IMR-90 (cell line): Measurements from ENCODE around the gene MOB1B. TPM values are rescaled to one million over a fixed set of nuclear protein-coding genes. Genes with fewer than 3 reads are reported as not detected.

Experiments used
- ATAC-seq: fragments of 200-7000 bp; cut with Tn5 transposase; 2 replicates; pipeline ENCODE4 v1.9.1; 2020; ENCODE audit warnings: low read depth, mild to moderate bottlenecking, moderate library complexity
- BruUV-seq: library from RNA; stranded (reverse); fragments of 400-500 nt; replicated peaks from 2 replicates; lab custom pipeline; 2021; lab: Mats Ljungman, UMichigan
- CTCF ChIA-PET: fragments of 300-600 bp; formaldehyde crosslinking; extraction: SDS; loops from one replicate; lab custom pipeline; 2021; ENCODE audit warnings: antibody characterized with exemption; lab: Yijun Ruan, JAX
- POLR2A ChIA-PET: fragments of 300-600 bp; sonication (Branson Sonifier 250); formaldehyde crosslinking; loops from one replicate; lab custom pipeline; 2022; ENCODE audit warnings: antibody characterized with exemption; ENCODE audit not compliant: unreplicated experiment; lab: Charles Lee
- DNase-seq: peaks from one replicate; pipeline ENCODE4 v3.0.0; 2013
- H2AFZ ChIP-seq: replicated peaks from 2 replicates; pipeline ENCODE3; 2013; ENCODE audit warnings: low read length, mild to moderate bottlenecking; ENCODE audit not compliant: poor library complexity
- H2AK5ac ChIP-seq: 2 replicates; pipeline ENCODE4 v1.6.1; 2013; ENCODE audit warnings: low read depth, low read length, inconsistent platforms
- H2AK9ac ChIP-seq: replicated peaks from 2 replicates; pipeline ENCODE3; 2013; ENCODE audit warnings: mild to moderate bottlenecking, low read depth, low read length, moderate library complexity; ENCODE audit not compliant: poor library complexity
- H2BK120ac ChIP-seq: 2 replicates; pipeline ENCODE4 v1.6.1; 2013; ENCODE audit warnings: low read depth, low read length, inconsistent platforms
- H2BK15ac ChIP-seq: 3 replicates; pipeline ENCODE4 v1.6.1; 2013; ENCODE audit warnings: low read depth, low read length, inconsistent platforms
- H2BK20ac ChIP-seq: 2 replicates; pipeline ENCODE4 v1.6.1; 2013; ENCODE audit warnings: low read depth, mild to moderate bottlenecking, inconsistent platforms, low read length, moderate library complexity
- H2BK5ac ChIP-seq: 2 replicates; pipeline ENCODE4 v1.6.1; 2013; ENCODE audit warnings: mild to moderate bottlenecking, low read depth, low read length, inconsistent platforms; ENCODE audit not compliant: poor library complexity, severe bottlenecking
- H3K14ac ChIP-seq: replicated peaks from 2 replicates; pipeline ENCODE4 v1.6.1; 2013; ENCODE audit warnings: low read depth, low read length, inconsistent platforms
- H3K18ac ChIP-seq: 2 replicates; pipeline ENCODE4 v1.6.1; 2013; ENCODE audit warnings: low read depth, low read length, control low read depth
- H3K23ac ChIP-seq: 2 replicates; pipeline ENCODE4 v1.6.1; 2013; ENCODE audit warnings: low read depth, low read length, inconsistent platforms
- H3K27ac ChIP-seq: 2 replicates; pipeline ENCODE4 v1.5.1; 2013; ENCODE audit warnings: mild to moderate bottlenecking, control low read depth, low read length; ENCODE audit not compliant: insufficient read depth
- H3K27me3 ChIP-seq: 2 replicates; pipeline ENCODE4 v1.6.1; 2013; ENCODE audit warnings: low read length; ENCODE audit not compliant: control insufficient read depth, insufficient read depth
- H3K36me3 ChIP-seq: 2 replicates; pipeline ENCODE4 v1.6.1; 2013; ENCODE audit warnings: low read length, mixed read lengths; ENCODE audit not compliant: control insufficient read depth, insufficient read depth
- H3K4ac ChIP-seq: 2 replicates; pipeline ENCODE4 v1.6.1; 2013; ENCODE audit warnings: low read depth, low read length, inconsistent platforms
- H3K4me1 ChIP-seq: 2 replicates; pipeline ENCODE4 v1.6.1; 2013; ENCODE audit warnings: low read length, mixed read lengths; ENCODE audit not compliant: control insufficient read depth, insufficient read depth
- H3K4me2 ChIP-seq: 2 replicates; pipeline ENCODE4 v1.6.1; 2013; ENCODE audit warnings: low read depth, mild to moderate bottlenecking, control low read depth, low read length, moderate library complexity
- H3K4me3 ChIP-seq: 2 replicates; pipeline ENCODE4 v1.5.1; 2013; ENCODE audit warnings: low read depth, mild to moderate bottlenecking, control low read depth, low read length, moderate library complexity; ENCODE audit not compliant: insufficient read depth
- H3K56ac ChIP-seq: 2 replicates; pipeline ENCODE4 v1.6.1; 2013; ENCODE audit warnings: low read length, inconsistent platforms; ENCODE audit not compliant: insufficient read depth; ENCODE audit errors: extremely low read depth
- H3K79me1 ChIP-seq, 2 experiments: 2 replicates each; pipeline ENCODE4 v1.6.1; 2013; ENCODE audit warnings: low read length in 2 of 2, inconsistent platforms in 1 of 2, low read depth in 1 of 2
- H3K9ac ChIP-seq: 2 replicates; pipeline ENCODE4 v1.6.1; 2013; ENCODE audit warnings: low read depth, low read length, control low read depth
- H3K9me1 ChIP-seq: 2 replicates; pipeline ENCODE4 v1.6.1; 2013; ENCODE audit warnings: low read length, inconsistent platforms; ENCODE audit not compliant: insufficient read depth
- H3K9me3 ChIP-seq: 2 replicates; pipeline ENCODE4 v1.6.1; 2013; ENCODE audit warnings: low read length; ENCODE audit not compliant: control insufficient read depth, insufficient read depth
- H4K20me1 ChIP-seq: 2 replicates; pipeline ENCODE4 v1.6.1; 2013; ENCODE audit warnings: low read length, inconsistent platforms; ENCODE audit not compliant: insufficient read depth
- H4K5ac ChIP-seq: 2 replicates; pipeline ENCODE4 v1.6.1; 2013; ENCODE audit warnings: mild to moderate bottlenecking, low read depth, low read length, control low read depth
- H4K8ac ChIP-seq, 2 experiments: 2 replicates each; pipeline ENCODE4 v1.6.1; 2013; ENCODE audit warnings: low read depth in 2 of 2, low read length in 2 of 2, control low read depth in 1 of 2, inconsistent platforms in 1 of 2
- H4K91ac ChIP-seq: 2 replicates; pipeline ENCODE4 v1.6.1; 2013; ENCODE audit warnings: low read depth, low read length, inconsistent platforms; ENCODE audit not compliant: insufficient read depth
- BHLHE40 ChIP-seq: fragments of 150-350 bp; IDR thresholded peaks from 2 replicates; pipeline ENCODE4 v1.6.1; 2016; ENCODE audit warnings: mild to moderate bottlenecking, low read depth, low read length
- CEBPB ChIP-seq: IDR thresholded peaks from 2 replicates; pipeline ENCODE4 v1.6.1; 2012; ENCODE audit warnings: low read depth, low read length, improper control_type of control experiment
- CHD1 ChIP-seq: IDR thresholded peaks from 2 replicates; pipeline ENCODE4 v1.6.1; 2012; ENCODE audit warnings: low read depth, low read length, improper control_type of control experiment
- FOS ChIP-seq: fragments of 150-350 bp; IDR thresholded peaks from 2 replicates; pipeline ENCODE4 v1.6.1; 2016; ENCODE audit warnings: low read depth, low read length
- MAFK ChIP-seq: IDR thresholded peaks from 2 replicates; pipeline ENCODE4 v1.6.1; 2012; ENCODE audit warnings: low read depth, low read length, improper control_type of control experiment
- MAZ ChIP-seq: IDR thresholded peaks from 2 replicates; pipeline ENCODE4 v1.6.1; 2012; ENCODE audit warnings: low read depth, mild to moderate bottlenecking, low read length, improper control_type of control experiment, moderate library complexity, borderline replicate concordance
- MXI1 ChIP-seq: IDR thresholded peaks from 2 replicates; pipeline ENCODE4 v1.6.1; 2012; ENCODE audit warnings: low read depth, mild to moderate bottlenecking, low read length, moderate library complexity, borderline replicate concordance
- NFE2L2 ChIP-seq: fragments of 150-350 bp; IDR thresholded peaks from 2 replicates; pipeline ENCODE4 v1.6.1; 2016; ENCODE audit warnings: low read depth, mild to moderate bottlenecking, low read length
- POLR2A ChIP-seq: IDR thresholded peaks from 2 replicates; pipeline ENCODE4 v1.6.1; 2012; ENCODE audit warnings: mild to moderate bottlenecking, low read depth, low read length
- RAD21 ChIP-seq: IDR thresholded peaks from 2 replicates; pipeline ENCODE4 v1.6.1; 2012; ENCODE audit warnings: low read length, improper control_type of control experiment
- RCOR1 ChIP-seq: IDR thresholded peaks from 2 replicates; pipeline ENCODE4 v1.6.1; 2012; ENCODE audit warnings: mild to moderate bottlenecking, low read length, improper control_type of control experiment; ENCODE audit not compliant: insufficient replicate concordance
- RFX5 ChIP-seq: IDR thresholded peaks from 2 replicates; pipeline ENCODE4 v1.8.0; 2012; ENCODE audit warnings: low read depth, mild to moderate bottlenecking, low read length, moderate library complexity
- SMC3 ChIP-seq: fragments of 150-350 bp; IDR thresholded peaks from 2 replicates; pipeline ENCODE4 v1.6.1; 2016; ENCODE audit warnings: low read depth, mild to moderate bottlenecking, antibody characterized with exemption, low read length, moderate library complexity
- WGBS, 2 experiments: methylation state at CpG; one replicate each; pipeline versions ENCODE4 v1.1.5 to v1.1.7; 2013; ENCODE audit warnings: missing lambda C conversion rate in 2 of 2; ENCODE audit not compliant: insufficient read length in 1 of 2; ENCODE audit errors: extremely low coverage in 2 of 2; 5-methylcytosine and 5-hydroxymethylcytosine counted together
- dilution Hi-C: fragments of 300-500 bp; cut with HindIII; formaldehyde crosslinking; loops from one replicate; pipeline ENCODE4 v1.14.3; 2018; ENCODE audit warnings: low sequenced_read_pairs; ENCODE audit not compliant: unreplicated experiment
- in situ Hi-C: fragments of 300-500 bp; cut with MboI; formaldehyde crosslinking; loops from 3 replicates; pipeline ENCODE4 v1.14.3; 2019; ENCODE audit warnings: low sequenced_read_pairs, inconsistent platforms, mixed read lengths
- intact Hi-C: fragments of 100-400 bp; cut with micrococcal nuclease; formaldehyde crosslinking; loops from 2 replicates; pipeline ENCODE4 v1.10.0; 2022
- polyA plus RNA-seq, 3 experiments: library from polyadenylated mRNA; depleted of rRNA; stranded (reverse); fragments of >200 nt; gene quantifications; 2 replicates each; pipeline ENCODE4 v1.2.3, GENCODE V29; 2012; ENCODE audit warnings: low replicate concordance in 1 of 3
- total RNA-seq: library from RNA; depleted of rRNA; stranded (reverse); fragments of >200 nt; gene quantifications from 2 replicates; pipeline ENCODE4 v1.2.3, GENCODE V29; 2012
- TF ChIP-seq, protein P1 (sequence below): fragments of 150-350 bp; IDR thresholded peaks from 2 replicates; pipeline ENCODE4 v1.6.1; 2016; ENCODE audit warnings: low read depth, mild to moderate bottlenecking, low read length, moderate library complexity, borderline replicate concordance
- TF ChIP-seq, protein P2 (sequence below): fragments of 150-350 bp; IDR thresholded peaks from 2 replicates; pipeline ENCODE4 v1.6.1; 2017; ENCODE audit warnings: mild to moderate bottlenecking, antibody characterized with exemption, low read length, low read depth
- TF ChIP-seq, protein P3 (sequence below): conservative IDR thresholded peaks from 2 replicates; pipeline ENCODE4 v1.5.1; 2012; ENCODE audit warnings: mild to moderate bottlenecking, low read depth, low read length, improper control_type of control experiment

Gene MOB1B
- total and polyA plus RNA-seq, 2 of the 4 experiments (the other 2 are of a cell fraction), result 5.7 to 6.8 TPM

DNA sequence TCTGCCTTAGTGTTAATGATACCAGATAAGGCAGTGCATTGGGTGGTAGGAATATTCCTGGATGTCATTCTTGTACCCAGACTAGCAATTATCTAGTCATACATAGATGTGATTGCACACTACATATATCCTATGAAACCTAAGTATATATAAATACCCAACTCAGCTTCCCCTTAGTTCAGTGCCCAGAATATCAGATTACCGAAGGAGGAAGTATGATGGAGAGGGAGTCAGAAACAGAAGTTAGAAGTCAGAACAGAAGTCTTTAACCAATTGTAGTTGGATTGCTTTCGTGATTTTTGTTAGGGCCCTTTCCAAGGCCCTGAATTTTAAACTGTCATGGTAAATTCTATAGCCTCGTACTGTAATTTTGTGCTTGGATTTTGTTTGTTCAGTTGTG is 42.9 kb downstream of the MOB1B start:
- ChIA-PET CTCF (interaction anchor here (0.6 kb wide), 2 partner anchors 65 to 299 kb away, joined by 3 read pairs; no protein-coding TSS in a partner anchor), POLR2A (no interaction called here)
- no CpG with 5 or more reads among the region's 3 CpGs for WGBS, 2 experiments
- dilution Hi-C loops, result no loop called here
- in situ Hi-C loops, result no loop called here
- no peak overlapping the region for H4K8ac ChIP-seq
- H3K9me3 ChIP-seq, result no peaks in the 10 kb centered on the region
- peaks cover 6% of the 10 kb centered on the region; the same call in 1 of the 2 replicates for H3K4me1 ChIP-seq
- peaks cover 33 to 55% of the 10 kb centered on the region in 2 experiments for H3K79me1 ChIP-seq
- peak overlapping the region; percentile 33; the same call in 1 of the 2 replicates for H3K4me2 ChIP-seq
- peak; percentile 36 for DNase-seq
- TF ChIP-seq CHD1, result no peak
- no peak for TF ChIP-seq MAFK
- TF ChIP-seq RCOR1, result no peak
- TF ChIP-seq, protein P1, sequence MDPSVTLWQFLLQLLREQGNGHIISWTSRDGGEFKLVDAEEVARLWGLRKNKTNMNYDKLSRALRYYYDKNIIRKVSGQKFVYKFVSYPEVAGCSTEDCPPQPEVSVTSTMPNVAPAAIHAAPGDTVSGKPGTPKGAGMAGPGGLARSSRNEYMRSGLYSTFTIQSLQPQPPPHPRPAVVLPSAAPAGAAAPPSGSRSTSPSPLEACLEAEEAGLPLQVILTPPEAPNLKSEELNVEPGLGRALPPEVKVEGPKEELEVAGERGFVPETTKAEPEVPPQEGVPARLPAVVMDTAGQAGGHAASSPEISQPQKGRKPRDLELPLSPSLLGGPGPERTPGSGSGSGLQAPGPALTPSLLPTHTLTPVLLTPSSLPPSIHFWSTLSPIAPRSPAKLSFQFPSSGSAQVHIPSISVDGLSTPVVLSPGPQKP, result no peak
- TF ChIP-seq POLR2A, result no peak
- TF ChIP-seq, protein P2, sequence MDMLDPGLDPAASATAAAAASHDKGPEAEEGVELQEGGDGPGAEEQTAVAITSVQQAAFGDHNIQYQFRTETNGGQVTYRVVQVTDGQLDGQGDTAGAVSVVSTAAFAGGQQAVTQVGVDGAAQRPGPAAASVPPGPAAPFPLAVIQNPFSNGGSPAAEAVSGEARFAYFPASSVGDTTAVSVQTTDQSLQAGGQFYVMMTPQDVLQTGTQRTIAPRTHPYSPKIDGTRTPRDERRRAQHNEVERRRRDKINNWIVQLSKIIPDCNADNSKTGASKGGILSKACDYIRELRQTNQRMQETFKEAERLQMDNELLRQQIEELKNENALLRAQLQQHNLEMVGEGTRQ, result no peak
- no peak for TF ChIP-seq SMC3
- TF ChIP-seq RFX5, result no peak
- TF ChIP-seq RAD21, result no peak
- TF ChIP-seq CEBPB, result no peak
- no peak for TF ChIP-seq FOS
- no peak for TF ChIP-seq NFE2L2
- TF ChIP-seq MXI1, result no peak
- TF ChIP-seq BHLHE40, result no peak
- TF ChIP-seq MAZ, result no peak
- TF ChIP-seq, protein P3, sequence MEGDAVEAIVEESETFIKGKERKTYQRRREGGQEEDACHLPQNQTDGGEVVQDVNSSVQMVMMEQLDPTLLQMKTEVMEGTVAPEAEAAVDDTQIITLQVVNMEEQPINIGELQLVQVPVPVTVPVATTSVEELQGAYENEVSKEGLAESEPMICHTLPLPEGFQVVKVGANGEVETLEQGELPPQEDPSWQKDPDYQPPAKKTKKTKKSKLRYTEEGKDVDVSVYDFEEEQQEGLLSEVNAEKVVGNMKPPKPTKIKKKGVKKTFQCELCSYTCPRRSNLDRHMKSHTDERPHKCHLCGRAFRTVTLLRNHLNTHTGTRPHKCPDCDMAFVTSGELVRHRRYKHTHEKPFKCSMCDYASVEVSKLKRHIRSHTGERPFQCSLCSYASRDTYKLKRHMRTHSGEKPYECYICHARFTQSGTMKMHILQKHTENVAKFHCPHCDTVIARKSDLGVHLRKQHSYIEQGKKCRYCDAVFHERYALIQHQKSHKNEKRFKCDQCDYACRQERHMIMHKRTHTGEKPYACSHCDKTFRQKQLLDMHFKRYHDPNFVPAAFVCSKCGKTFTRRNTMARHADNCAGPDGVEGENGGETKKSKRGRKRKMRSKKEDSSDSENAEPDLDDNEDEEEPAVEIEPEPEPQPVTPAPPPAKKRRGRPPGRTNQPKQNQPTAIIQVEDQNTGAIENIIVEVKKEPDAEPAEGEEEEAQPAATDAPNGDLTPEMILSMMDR, result no peak
- no peak overlapping the region for H2BK120ac ChIP-seq
- ATAC-seq, result peak; percentile 53
- no peak overlapping the region for H3K14ac ChIP-seq
- no peak overlapping the region for H2AFZ ChIP-seq
- H3K9ac ChIP-seq, result no peak overlapping the region
- no TSS peak for BruUV-seq
- intact Hi-C loops, result no loop called here
- H3K27me3 ChIP-seq, result no peaks in the 10 kb centered on the region
- no peaks in the 10 kb centered on the region for H3K36me3 ChIP-seq
- H3K4me3 ChIP-seq, result no peak overlapping the region
- no peak overlapping the region for H3K27ac ChIP-seq
- H3K56ac ChIP-seq, result no peak overlapping the region
- 0 out of 3 replicates have a peak overlapping the region, but pooled peaks have one; percentile 13 for H2BK15ac ChIP-seq
- H4K20me1 ChIP-seq, result peaks cover 21% of the 10 kb centered on the region; the same call in 1 of the 2 replicates
- H3K23ac ChIP-seq, result no peak overlapping the region
- no peak overlapping the region for H4K5ac ChIP-seq
- peak overlapping the region; percentile 55 for H2BK5ac ChIP-seq
- no peak overlapping the region for H4K91ac ChIP-seq
- H2AK9ac ChIP-seq, result no peak overlapping the region
- H3K18ac ChIP-seq, result peak overlapping the region; percentile 36; the same call in 1 of the 2 replicates
- no peak overlapping the region for H3K4ac ChIP-seq
- H3K9me1 ChIP-seq, result no peaks in the 10 kb centered on the region; the same call in 1 of the 2 replicates
- no peak overlapping the region for H2BK20ac ChIP-seq
- no peak overlapping the region for H2AK5ac ChIP-seq
